Smooth muscle cell (in vitro differentiated cells): ENCODE measurements around the gene MUC5AC. TPM values are rescaled to one million over a fixed set of nuclear protein-coding genes. Genes with fewer than 3 reads are reported as not detected.

Experiments used
- DNase-seq: peaks from one replicate; lab custom pipeline; 2025; ENCODE audit not compliant: unreplicated experiment; lab: John Stamatoyannopoulos, UW
- H2AFZ ChIP-seq: fragments of 200-600 bp; sonication (generic); 2 replicates; pipeline ENCODE4 v1.6.0; 2016; ENCODE audit warnings: antibody characterized with exemption, low read depth, mild to moderate bottlenecking
- H3F3A ChIP-seq: fragments of 200-600 bp; sonication (generic); 2 replicates; pipeline ENCODE4 v1.6.0; 2017; ENCODE audit warnings: antibody characterized with exemption, low read depth
- H3K27ac ChIP-seq: fragments of 200-600 bp; sonication (generic); 2 replicates; pipeline ENCODE4 v1.5.1; 2016; ENCODE audit warnings: low read depth, mild to moderate bottlenecking
- H3K27me3 ChIP-seq: fragments of 200-600 bp; sonication (generic); 2 replicates; pipeline ENCODE4 v1.6.1; 2016; ENCODE audit warnings: low read depth, mild to moderate bottlenecking
- H3K36me3 ChIP-seq: fragments of 200-600 bp; sonication (generic); 2 replicates; pipeline ENCODE4 v1.5.1; 2016; ENCODE audit warnings: low read depth
- H3K4me1 ChIP-seq: fragments of 200-600 bp; sonication (generic); 2 replicates; pipeline ENCODE4 v1.5.1; 2016; ENCODE audit warnings: low read depth
- H3K4me2 ChIP-seq: fragments of 200-600 bp; sonication (generic); 2 replicates; pipeline ENCODE4 v1.6.0; 2016; ENCODE audit warnings: mild to moderate bottlenecking
- H3K4me3 ChIP-seq: fragments of 200-600 bp; sonication (generic); 2 replicates; pipeline ENCODE4 v1.5.1; 2016; ENCODE audit warnings: mild to moderate bottlenecking
- H3K79me2 ChIP-seq: fragments of 200-600 bp; sonication (generic); 2 replicates; pipeline ENCODE4 v1.6.0; 2016; ENCODE audit warnings: low read depth, mild to moderate bottlenecking
- H3K9ac ChIP-seq: fragments of 200-600 bp; sonication (generic); 2 replicates; pipeline ENCODE4 v1.6.0; 2016; ENCODE audit warnings: low read depth
- H3K9me3 ChIP-seq: fragments of 200-600 bp; sonication (generic); replicated peaks from 2 replicates; pipeline ENCODE4 v1.5.1; 2016; ENCODE audit warnings: low read depth
- H4K20me1 ChIP-seq: fragments of 200-600 bp; sonication (generic); 2 replicates; pipeline ENCODE4 v1.6.0; 2016; ENCODE audit warnings: low read depth
- CTCF ChIP-seq: fragments of 200-600 bp; sonication (generic); IDR thresholded peaks from 2 replicates; pipeline ENCODE4 v1.5.1; 2017; ENCODE audit warnings: borderline replicate concordance, mild to moderate bottlenecking, antibody characterized with exemption; ENCODE audit not compliant: insufficient read depth, poor library complexity, severe bottlenecking
- WGBS: methylation state at CpG from one replicate; pipeline ENCODE4 v1.1.7; 2016; ENCODE audit warnings: low lambda C conversion rate; 5-methylcytosine and 5-hydroxymethylcytosine counted together
- polyA plus RNA-seq: library from polyadenylated mRNA; unstranded; fragments of >200 nt; fragmentation: Nextera tagmentation; extraction: Ambion mirVana; gene quantifications from 2 replicates; pipeline ENCODE4 v1.2.1, GENCODE V29; 2016
- total RNA-seq: library from RNA; depleted of rRNA; stranded (reverse); fragments of >200 nt; gene quantifications from 2 replicates; pipeline ENCODE4 v1.2.3, GENCODE V29; 2014

Gene MUC5AC
- total and polyA plus RNA-seq, 2 experiments from 2014 or later = not detected

- H3F3A ChIP-seq = no peaks in the 10 kb centered on the region
- H3K27me3 ChIP-seq = no peaks in the 10 kb centered on the region
- no peaks in the 10 kb centered on the region for H3K79me2 ChIP-seq
- 86% methylated on average over 10 of the region's 18 CpGs for WGBS
- no peak overlapping the region for H2AFZ ChIP-seq
- no peaks in the 10 kb centered on the region for H3K36me3 ChIP-seq
- H3K4me1 ChIP-seq = no peaks in the 10 kb centered on the region
- no peak overlapping the region for H3K9ac ChIP-seq
- no peak overlapping the region for H3K27ac ChIP-seq
- no peaks in the 10 kb centered on the region for H3K9me3 ChIP-seq
- TF ChIP-seq CTCF = no peak
- H3K4me3 ChIP-seq = no peak overlapping the region
- DNase-seq = no peak
- H4K20me1 ChIP-seq = no peaks in the 10 kb centered on the region
- H3K4me2 ChIP-seq = no peak overlapping the region
Observed at GRCh38 chr11:1228921-1229451, 71.2 kb downstream of the MUC5AC start.

GRCh38 chr11:1229471-1230120, 71.8 kb downstream of the MUC5AC start:
- H4K20me1 ChIP-seq = no peaks in the 10 kb centered on the region
- no peak overlapping the region for H3K27ac ChIP-seq
- TF ChIP-seq CTCF = no peak
- H3K9ac ChIP-seq = no peak overlapping the region
- H3K4me3 ChIP-seq = no peak overlapping the region
- no peak overlapping the region for H3K4me2 ChIP-seq
- no peaks in the 10 kb centered on the region for H3K36me3 ChIP-seq
- H3K4me1 ChIP-seq = no peaks in the 10 kb centered on the region
- no peak for DNase-seq
- H3F3A ChIP-seq = no peaks in the 10 kb centered on the region
- H3K79me2 ChIP-seq = no peaks in the 10 kb centered on the region
- 92% methylated on average over 17 of the region's 27 CpGs for WGBS
- no peak overlapping the region for H2AFZ ChIP-seq
- H3K9me3 ChIP-seq = no peaks in the 10 kb centered on the region
- H3K27me3 ChIP-seq = no peaks in the 10 kb centered on the region

GRCh38 chr11:1230121-1230455, 72.3 kb downstream of the MUC5AC start:
- H3K4me1 ChIP-seq = no peaks in the 10 kb centered on the region
- no peaks in the 10 kb centered on the region for H3F3A ChIP-seq
- H3K9ac ChIP-seq = no peak overlapping the region
- H3K27me3 ChIP-seq = no peaks in the 10 kb centered on the region
- no peak overlapping the region for H2AFZ ChIP-seq
- no peak overlapping the region for H3K4me3 ChIP-seq
- no peaks in the 10 kb centered on the region for H3K36me3 ChIP-seq
- no peak overlapping the region for H3K27ac ChIP-seq
- no peaks in the 10 kb centered on the region for H4K20me1 ChIP-seq
- H3K4me2 ChIP-seq = no peak overlapping the region
- no peak for DNase-seq
- 87% methylated on average over 5 of the region's 5 CpGs for WGBS
- H3K79me2 ChIP-seq = no peaks in the 10 kb centered on the region
- no peak for TF ChIP-seq CTCF
- H3K9me3 ChIP-seq = no peaks in the 10 kb centered on the region
